Measurements from ENCODE around the gene NLRC5.

NLRC5 gene

DNA sequence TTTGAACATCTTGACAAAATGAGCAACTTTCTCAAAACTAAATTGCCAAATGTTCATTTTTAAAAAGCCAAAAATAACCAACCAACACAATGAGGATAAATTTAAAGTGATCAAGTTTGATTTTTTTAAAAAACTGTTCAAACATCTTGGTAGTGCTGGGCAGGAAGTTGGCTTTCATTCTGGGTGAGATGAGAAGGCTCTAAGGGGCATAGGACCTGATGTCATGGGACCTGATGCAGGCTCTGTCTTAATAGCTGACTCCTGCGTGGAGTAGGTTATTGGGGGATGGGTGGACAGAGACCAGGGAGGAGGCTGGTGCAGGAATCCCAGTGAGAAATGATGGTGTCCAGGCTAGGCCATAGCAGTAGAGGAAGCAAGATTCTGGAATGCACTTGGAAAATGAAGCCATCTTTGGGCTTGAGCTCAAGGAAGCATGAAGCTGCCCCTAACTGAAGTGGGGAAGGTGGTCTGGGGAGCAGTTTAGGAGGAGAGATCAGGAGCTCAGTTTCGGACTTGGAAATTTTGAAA lies 20.4 kb downstream of the NLRC5 start:
- TF ChIP-seq TAF1 (IDR thresholded peaks at IDR 0.05; ENCODE audit: borderline replicate concordance, insufficient read depth, low read length) (no peak), FOXP2 (optimal IDR thresholded peaks at IDR 0.05; ENCODE audit: borderline replicate concordance, extremely low read depth, extremely low read length, insufficient read depth) (no peak), POLR2AphosphoS5 (IDR thresholded peaks at IDR 0.05; ENCODE audit: low read depth, low read length) (no peak), SIN3A (IDR thresholded peaks at IDR 0.05; ENCODE audit: borderline replicate concordance, insufficient read depth, low read length) (no peak)
- TF ChIP-seq, protein P1, sequence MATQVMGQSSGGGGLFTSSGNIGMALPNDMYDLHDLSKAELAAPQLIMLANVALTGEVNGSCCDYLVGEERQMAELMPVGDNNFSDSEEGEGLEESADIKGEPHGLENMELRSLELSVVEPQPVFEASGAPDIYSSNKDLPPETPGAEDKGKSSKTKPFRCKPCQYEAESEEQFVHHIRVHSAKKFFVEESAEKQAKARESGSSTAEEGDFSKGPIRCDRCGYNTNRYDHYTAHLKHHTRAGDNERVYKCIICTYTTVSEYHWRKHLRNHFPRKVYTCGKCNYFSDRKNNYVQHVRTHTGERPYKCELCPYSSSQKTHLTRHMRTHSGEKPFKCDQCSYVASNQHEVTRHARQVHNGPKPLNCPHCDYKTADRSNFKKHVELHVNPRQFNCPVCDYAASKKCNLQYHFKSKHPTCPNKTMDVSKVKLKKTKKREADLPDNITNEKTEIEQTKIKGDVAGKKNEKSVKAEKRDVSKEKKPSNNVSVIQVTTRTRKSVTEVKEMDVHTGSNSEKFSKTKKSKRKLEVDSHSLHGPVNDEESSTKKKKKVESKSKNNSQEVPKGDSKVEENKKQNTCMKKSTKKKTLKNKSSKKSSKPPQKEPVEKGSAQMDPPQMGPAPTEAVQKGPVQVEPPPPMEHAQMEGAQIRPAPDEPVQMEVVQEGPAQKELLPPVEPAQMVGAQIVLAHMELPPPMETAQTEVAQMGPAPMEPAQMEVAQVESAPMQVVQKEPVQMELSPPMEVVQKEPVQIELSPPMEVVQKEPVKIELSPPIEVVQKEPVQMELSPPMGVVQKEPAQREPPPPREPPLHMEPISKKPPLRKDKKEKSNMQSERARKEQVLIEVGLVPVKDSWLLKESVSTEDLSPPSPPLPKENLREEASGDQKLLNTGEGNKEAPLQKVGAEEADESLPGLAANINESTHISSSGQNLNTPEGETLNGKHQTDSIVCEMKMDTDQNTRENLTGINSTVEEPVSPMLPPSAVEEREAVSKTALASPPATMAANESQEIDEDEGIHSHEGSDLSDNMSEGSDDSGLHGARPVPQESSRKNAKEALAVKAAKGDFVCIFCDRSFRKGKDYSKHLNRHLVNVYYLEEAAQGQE (IDR thresholded peaks at IDR 0.05; ENCODE audit: insufficient read depth in 1 of 2, low read depth in 2 of 2, low read length in 2 of 2), result no peak

DNA sequence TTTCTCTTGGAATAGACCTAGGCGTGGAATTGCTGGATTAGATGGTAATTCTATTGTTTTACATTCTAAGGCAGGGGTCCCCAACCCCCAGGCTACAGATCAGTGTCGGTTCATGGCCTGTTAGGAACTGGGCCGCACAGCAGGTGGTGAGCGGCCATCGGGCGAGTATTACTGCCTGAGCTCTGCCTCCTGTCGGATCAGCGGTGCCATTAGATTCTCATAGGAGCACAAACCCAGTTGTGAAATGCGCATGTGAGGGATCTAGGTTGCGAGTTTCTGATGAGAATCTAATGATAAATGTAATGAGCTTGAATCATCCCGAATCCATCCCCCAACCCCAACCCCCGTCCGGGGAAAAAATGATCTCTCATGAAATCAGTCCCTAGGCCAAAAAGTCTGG lies 23.0 kb downstream of the NLRC5 start:
- TF ChIP-seq TAF1 (IDR thresholded peaks at IDR 0.05; ENCODE audit: borderline replicate concordance, insufficient read depth, low read length), result no peak
- TF ChIP-seq POLR2AphosphoS5 (IDR thresholded peaks at IDR 0.05; ENCODE audit: low read depth, low read length), result no peak
- TF ChIP-seq FOXP2 (optimal IDR thresholded peaks at IDR 0.05; ENCODE audit: borderline replicate concordance, extremely low read depth, extremely low read length, insufficient read depth), result no peak

DNA sequence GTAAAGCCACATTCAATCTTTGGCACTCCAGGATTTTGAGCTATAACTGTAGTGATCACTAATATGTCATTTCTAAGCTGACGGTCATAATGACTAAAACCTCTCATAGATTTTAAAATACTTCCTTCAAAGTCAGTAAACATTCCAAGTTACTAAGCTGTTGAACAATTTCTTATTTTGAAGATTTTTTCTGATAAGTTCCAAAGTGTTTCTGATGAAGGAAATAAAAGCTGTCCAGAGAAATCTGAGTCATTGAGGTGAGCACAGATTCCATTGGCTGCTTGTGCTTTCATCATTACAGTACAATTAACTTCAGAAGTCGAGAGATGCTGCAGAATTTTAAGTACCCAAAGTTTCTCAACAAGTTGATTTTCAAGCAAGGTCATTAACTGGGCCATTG lies 23.9 kb downstream of the NLRC5 start:
- TF ChIP-seq FOXP2 (optimal IDR thresholded peaks at IDR 0.05; ENCODE audit: borderline replicate concordance, extremely low read depth, extremely low read length, insufficient read depth) (no peak), SIN3A (IDR thresholded peaks at IDR 0.05; ENCODE audit: borderline replicate concordance, insufficient read depth, low read length) (no peak), POLR2AphosphoS5 (IDR thresholded peaks at IDR 0.05; ENCODE audit: low read depth, low read length) (no peak), TAF1 (IDR thresholded peaks at IDR 0.05; ENCODE audit: borderline replicate concordance, insufficient read depth, low read length) (no peak)
- TF ChIP-seq, protein P1 (IDR thresholded peaks at IDR 0.05; ENCODE audit: insufficient read depth in 1 of 2, low read depth in 2 of 2, low read length in 2 of 2), result no peak

DNA sequence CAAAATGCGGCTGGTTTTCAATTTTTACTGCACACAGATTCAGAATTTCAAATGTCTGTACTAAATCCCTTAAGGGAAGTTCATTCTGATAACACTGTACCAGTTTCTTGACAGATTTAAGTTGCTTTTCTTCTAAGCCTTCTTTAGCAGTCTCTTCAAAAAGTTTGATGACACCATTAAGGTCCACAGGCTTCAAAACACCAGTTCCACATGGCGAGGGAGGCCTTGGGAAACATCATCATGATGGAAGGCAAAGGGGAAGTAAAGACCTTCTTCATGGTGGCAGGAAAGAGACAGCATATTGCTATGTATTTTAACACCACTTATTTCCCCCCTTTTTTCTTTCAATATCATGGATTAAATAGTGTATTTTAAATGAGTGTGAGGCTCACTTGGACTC lies 24.5 kb downstream of the NLRC5 start:
- TF ChIP-seq POLR2AphosphoS5 (IDR thresholded peaks at IDR 0.05; ENCODE audit: low read depth, low read length) (no peak), TAF1 (IDR thresholded peaks at IDR 0.05; ENCODE audit: borderline replicate concordance, insufficient read depth, low read length) (no peak), SIN3A (IDR thresholded peaks at IDR 0.05; ENCODE audit: borderline replicate concordance, insufficient read depth, low read length) (no peak), FOXP2 (optimal IDR thresholded peaks at IDR 0.05; ENCODE audit: borderline replicate concordance, extremely low read depth, extremely low read length, insufficient read depth) (no peak)
- TF ChIP-seq, protein P1 (IDR thresholded peaks at IDR 0.05; ENCODE audit: insufficient read depth in 1 of 2, low read depth in 2 of 2, low read length in 2 of 2), result no peak

DNA sequence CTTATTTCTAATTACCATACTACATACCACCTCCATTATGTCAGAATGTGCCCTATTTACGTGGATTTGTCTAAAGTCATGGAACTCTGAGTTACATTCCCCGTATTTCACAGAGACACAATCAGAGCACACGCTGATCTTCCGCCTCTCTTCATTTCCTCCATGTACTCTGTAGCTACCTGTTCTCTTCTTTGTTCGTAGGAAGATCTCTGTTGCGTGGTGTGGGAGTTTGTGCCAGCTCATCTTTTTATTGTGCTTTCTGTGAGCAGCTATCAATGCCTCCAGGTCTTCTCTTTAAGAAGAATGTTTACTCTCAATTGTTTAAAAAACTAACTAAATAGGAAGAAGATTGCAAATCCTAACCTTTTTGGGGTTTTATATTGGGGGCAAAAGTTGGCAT lies 26.9 kb downstream of the NLRC5 start:
- TF ChIP-seq, protein P1 (IDR thresholded peaks at IDR 0.05; ENCODE audit: insufficient read depth in 1 of 2, low read depth in 2 of 2, low read length in 2 of 2), result no peak
- TF ChIP-seq SIN3A (IDR thresholded peaks at IDR 0.05; ENCODE audit: borderline replicate concordance, insufficient read depth, low read length) (no peak), FOXP2 (optimal IDR thresholded peaks at IDR 0.05; ENCODE audit: borderline replicate concordance, extremely low read depth, extremely low read length, insufficient read depth) (no peak)
